NCI-H1930 (cell line): ENCODE data around the gene MGRN1.
A peak's percentile ranks its signal among the peaks of the same experiment; 100 is the strongest.

ENCODE experiments used
- DNase-seq, 2 experiments: peaks; one replicate each; lab custom pipeline; 2025; lab: John Stamatoyannopoulos, UW

Gene MGRN1

GRCh38 chr16:4687946-4688673 lies 63.5 kb downstream of the MGRN1 start:
- no peak for DNase-seq

GRCh38 chr16:4688674-4689045 lies 64.0 kb downstream of the MGRN1 start:
- DNase-seq: no peak

GRCh38 chr16:4689091-4689671 lies 64.6 kb downstream of the MGRN1 start:
- no peak for DNase-seq

GRCh38 chr16:4689864-4690704 lies 65.5 kb downstream of the MGRN1 start:
- DNase-seq: no peak

- DNase-seq: no peak
Measured at GRCh38 chr16:4690946-4691665, 66.5 kb downstream of the MGRN1 start.

GRCh38 chr16:4691666-4692412 lies 67.2 kb downstream of the MGRN1 start:
- no peak for DNase-seq

- DNase-seq: no peak
Measured at GRCh38 chr16:4692460-4693295, 68.1 kb downstream of the MGRN1 start.

- peak; percentile 91 to 98 for DNase-seq
Measured at GRCh38 chr16:4693296-4693955, 68.8 kb downstream of the MGRN1 start, which contains the start of gene NUDT16L1. Gene NUDT16L1, plus strand, starts transcription at chr16:4693562. Its CDS starts 165 bp downstream, at chr16:4693727.

GRCh38 chr16:4693956-4694641 lies 69.5 kb downstream of the MGRN1 start:
- DNase-seq: no peak

- DNase-seq: no peak
Measured at GRCh38 chr16:4694642-4695451, 70.2 kb downstream of the MGRN1 start.

GRCh38 chr16:4695473-4696171 lies 71.0 kb downstream of the MGRN1 start:
- DNase-seq: no peak

GRCh38 chr16:4696172-4696904 lies 71.7 kb downstream of the MGRN1 start:
- DNase-seq: no peak

GRCh38 chr16:4696905-4697847 lies 72.5 kb downstream of the MGRN1 start:
- no peak for DNase-seq

- DNase-seq: no peak
Measured at GRCh38 chr16:4697848-4698291, 73.2 kb downstream of the MGRN1 start.

GRCh38 chr16:4698321-4699045 lies 73.9 kb downstream of the MGRN1 start:
- no peak for DNase-seq
